ENCODE measurements around the gene KASH5.
"Not testable (repeated sequence)": the region's sequence is repeated elsewhere in the genome, so short reads cannot be mapped to it uniquely, and the experiment has no call there.

The KASH5 gene

DNA sequence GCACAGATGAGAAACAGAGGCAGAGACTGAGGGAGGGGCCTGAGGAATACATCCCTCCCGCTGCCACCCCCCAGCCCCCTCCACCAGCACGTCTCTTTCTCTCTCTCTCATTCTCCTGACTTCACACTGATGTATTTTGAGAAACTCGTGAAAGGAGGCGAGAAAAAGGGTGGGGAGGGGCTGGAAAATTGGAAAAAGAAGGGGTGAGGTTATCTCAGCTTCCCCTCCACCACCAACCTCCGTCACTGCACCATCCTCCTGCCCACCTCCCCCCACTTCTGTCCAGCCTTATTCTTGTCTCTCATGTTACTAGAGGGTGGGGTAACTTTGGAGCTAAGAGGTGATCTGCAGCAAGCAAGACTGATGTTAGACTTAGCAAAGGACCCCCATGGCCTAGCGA is 51.8 kb downstream of the KASH5 start:
- DNase-seq: no peak

DNA sequence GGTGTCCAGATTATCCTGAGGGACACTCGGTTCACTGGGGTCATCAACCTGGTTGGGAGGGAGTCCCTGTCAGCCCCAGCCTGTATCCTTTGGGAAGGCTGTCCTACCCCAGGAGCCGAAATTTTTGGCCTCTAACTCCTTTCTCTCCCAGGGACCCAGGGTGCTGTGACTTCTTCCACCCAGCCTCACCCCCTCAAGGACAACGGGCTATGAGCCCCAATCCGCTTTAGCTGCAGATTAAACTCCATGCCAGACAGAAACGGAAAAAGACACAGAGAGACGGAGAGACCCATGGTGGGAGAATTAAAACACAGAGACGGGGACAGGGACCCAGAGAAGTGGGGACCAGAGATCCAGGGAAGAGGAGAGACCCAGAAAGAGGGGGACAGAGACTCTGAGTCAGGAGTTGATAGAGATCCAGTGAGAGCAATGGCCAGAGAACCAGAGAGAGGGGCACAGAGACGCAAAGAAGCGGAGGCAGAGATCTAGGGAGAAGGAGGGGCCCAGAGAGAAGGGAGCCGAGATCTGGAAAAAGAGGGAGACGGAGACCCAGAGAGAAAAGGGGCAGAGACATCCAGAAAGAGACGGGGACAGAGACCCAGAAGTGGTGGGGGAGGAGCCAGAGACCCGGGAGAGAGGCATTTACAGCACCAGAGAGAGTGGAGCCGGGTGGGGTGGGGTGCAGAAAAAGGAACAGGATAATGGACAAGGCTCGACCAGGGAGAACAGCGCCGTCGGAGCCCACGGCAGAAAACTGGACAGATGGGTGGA is 52.6 kb downstream of the KASH5 start:
- DNase-seq: no peak

DNA sequence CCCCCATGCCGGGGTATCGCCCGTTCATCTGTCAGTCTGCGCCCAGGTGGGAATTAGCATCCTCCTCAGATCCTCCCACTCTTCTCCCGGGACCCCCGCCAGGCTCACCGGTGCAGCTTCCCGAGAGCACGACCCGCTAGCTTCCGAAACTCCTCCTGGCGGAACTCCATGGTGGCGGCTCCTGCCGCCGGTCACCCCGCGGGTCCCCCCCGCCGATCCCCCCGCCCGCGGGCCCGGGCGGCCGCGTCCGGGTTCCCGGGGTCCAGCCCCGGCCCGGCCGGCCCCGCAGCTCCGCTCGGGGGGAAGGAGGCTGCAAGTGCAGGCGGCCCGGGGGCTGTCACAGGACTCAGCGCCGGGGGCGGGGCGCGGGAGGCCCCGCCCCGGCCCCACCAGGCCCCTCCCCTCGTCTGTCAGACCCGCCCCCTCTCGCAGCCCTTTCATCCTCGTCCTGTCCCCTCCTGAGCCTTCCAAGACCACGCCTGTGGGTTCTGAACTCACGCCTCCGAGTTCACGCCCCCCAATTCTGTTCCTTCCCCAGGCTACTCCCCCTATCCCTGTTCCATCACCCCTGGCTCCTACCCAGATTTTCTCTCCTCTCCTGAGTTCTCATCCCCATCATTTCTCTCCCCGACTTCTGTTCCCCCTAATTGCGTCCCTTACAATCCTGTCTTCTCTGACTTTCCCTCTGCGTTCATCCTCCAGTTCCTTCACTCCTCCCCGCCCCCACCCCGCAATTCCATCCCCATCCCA is 53.3 kb downstream of the KASH5 start, which contains the start of gene SLC17A7:
SLC17A7 (minus strand) TSS at position 318 of the 750 bp plus-strand sequence; CDS start at position 170, 148 bp downstream.
- peak; percentile 39 for DNase-seq

DNA sequence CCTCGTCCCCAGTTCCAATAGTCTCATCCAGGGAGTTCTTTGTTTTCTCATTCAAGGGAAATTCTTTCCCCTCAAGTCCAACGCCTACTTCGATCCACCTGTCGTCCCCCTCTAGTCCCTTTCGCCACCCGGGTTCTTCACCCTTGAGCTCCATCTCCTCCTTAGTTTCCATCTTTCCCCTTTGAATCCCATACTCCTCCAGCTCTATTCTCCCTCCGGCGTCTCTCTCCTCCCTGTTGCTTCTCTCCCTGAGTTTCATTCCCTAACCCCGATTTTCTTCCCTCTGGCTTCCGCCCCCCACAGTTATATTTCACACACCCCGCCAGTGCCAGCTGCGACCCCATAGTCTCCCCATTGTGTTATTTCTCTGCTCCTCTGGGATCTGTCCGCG is 53.9 kb downstream of the KASH5 start:
- DNase-seq: no peak

DNA sequence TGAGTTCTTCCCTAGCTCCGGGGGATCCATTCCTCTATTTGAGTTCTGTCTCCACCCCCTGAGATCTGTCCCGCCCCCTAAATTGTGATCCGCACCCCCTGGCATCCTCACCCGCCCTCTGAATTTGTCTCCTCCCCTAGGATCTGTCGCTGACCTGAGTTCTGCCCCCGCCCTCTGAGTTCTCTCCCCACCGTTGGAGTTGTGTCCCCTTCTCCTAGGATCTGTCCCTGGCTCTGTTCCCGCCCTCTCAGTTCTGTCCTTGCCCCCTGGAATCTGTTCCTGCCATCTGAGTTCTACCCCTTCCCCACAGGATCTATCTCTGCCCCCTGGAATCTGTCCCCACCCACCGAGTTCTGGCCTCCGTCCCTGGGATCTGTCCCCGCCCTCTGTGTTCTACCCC is 54.3 kb downstream of the KASH5 start:
- DNase-seq: no peak

DNA sequence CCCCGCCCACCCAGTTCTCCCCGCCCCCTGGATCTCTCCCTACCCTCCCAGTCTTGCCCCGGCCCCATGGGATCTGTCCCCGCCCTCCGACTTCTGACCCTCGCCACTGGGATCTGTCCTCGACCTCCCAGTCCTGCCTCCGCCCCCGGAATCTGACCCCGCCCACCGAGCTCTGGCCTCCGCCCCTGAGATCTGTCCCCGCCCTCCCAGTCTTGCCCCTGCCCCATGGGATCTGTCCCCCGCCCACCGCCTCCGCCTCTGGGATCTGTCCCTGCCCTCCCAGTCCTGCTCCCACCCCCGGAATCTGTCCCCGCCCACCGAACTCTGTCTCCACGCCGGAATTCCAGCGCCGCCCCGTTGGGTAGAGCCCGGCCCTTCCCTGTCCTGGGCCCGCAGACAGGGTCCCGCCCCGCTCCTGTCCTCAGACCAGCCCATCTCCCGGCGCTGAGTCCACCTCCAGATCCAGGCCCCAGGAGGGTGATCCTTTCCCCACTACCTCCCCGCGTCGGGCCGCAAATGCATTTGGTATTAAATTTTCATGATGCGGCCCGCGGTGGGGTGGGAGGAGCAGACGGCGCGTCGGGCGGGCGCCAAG is 54.8 kb downstream of the KASH5 start:
- DNase-seq: peak; percentile 74

DNA sequence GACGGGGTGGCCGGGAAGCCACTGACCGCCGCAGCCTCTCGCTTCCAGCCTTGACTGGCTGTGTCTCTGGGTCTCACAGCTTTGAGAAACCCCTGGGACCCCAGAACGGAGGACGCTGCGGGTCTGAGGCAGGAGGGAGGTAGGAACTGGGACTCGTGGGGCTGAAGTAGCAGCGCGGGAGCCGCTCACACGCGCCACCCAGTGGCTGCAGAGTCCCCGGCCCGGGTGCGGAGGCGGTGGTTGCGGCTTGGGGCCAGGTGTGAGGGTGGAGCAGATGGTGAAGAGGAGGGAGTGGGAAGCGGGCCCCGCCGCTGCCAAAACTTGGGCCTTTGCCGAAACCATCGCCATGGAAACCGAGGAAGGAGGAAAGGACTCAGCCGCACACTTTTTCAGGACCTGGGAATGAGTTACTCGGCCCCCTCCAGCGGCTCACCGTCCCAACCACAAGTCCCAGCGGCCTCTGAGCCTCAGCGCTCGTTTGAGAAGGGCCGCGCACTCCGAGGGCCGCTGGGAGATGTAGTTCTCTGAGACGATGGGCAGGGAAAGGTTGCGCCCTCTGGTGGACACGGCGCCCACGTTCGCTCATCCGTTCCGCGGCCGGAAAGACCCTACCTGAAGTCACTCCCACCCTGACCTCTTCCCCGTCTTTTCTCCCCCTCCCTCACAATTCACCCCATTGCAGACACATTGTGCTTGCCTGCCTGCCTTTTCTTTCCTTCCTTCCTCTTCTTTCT is 55.5 kb downstream of the KASH5 start:
- DNase-seq: peak; percentile 94

DNA sequence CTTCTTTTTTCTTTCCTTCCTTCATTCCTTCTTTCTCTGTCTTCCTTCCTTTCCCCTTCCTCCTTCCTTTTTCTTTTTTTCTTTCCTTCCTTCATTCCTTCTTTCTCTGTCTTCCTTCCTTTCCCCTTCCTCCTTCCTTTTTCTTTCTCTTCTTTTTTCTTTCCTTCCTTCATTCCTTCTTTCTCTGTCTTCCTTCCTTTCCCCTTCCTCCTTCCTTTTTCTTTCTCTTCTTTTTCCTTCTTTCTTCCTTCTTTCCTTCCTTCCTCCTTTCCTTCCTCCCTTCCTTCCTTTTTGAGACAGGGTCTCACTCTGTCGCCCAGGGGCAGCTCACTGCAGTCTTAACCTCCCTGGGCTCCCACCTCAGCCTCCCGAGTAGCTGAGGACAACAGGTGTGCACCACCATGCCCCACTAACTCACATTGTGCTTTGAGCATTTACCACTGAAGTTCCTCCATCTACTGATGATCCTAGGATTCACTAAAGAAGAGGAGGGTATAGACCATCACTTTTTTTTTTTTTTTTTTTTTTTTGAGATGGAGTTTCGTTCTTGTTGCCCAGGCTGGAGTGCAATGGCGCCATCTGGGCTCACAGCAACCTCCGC is 56.2 kb downstream of the KASH5 start:
- DNase-seq: not testable (repeated sequence)

DNA sequence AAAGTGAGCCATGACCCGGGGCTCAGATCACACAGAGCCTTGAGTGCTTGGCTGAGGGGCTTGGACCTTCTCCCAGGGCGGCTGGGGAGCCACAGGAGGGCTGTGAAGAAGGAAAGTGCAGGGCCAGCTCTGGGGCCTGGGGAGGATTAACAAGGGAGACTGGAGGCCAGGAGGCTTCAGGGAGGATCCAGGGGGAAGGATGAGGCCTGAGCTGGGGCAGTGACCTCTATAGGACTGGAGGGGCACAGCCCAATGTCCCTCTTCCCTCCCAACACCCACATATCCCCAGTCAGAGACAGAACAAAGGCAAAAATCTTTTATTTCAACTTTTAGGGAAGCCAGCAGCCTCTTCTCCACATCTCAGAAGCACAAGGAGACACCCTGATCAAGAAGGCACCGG is 57.9 kb downstream of the KASH5 start:
- DNase-seq: no peak

DNA sequence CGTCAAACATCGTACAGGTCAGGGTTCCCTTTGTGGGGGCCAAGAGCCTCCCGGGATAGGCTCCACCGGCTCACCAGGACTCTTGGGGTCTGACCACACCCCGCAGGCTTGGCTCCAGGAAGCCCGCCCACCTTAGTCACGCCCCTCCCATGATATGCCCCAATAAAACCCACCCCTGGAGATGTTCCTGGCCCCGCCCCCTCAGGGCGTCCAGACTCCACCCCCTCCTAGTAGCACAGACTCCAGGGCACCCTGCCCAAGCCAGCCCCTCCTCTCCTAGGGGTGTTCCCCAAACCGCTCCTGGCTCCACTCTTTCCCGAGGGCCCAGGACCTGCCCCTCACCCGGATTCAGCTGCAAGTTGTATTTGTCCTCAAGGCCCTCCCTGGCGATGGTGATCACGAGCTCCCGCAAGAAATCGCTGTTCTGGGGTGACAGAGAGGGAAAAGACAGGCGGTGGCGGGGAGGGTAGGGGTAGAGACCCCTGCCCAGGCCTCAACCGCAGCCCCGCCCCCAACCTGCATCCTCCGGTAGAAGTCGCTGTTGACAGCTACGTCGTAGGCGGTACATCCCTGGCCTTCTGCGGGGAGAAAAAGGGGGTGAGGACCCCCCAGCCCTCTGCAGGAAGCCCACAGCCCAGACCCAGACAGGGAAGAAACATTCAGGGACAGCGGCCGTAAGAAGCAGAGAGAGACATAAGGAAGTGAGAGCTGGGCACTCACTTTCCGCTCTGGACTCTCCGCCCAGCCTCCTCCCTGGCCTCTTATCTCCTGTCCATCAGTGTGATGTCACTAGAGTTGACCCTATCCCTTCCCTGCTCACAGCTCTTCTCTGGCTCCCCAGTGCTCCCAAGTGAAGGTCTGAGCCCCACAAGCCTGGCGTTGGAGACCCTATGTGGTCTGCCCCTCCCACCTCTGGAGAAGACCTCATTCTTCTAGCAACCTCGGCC is 59.7 kb downstream of the KASH5 start:
- peak; percentile 45 for DNase-seq

DNA sequence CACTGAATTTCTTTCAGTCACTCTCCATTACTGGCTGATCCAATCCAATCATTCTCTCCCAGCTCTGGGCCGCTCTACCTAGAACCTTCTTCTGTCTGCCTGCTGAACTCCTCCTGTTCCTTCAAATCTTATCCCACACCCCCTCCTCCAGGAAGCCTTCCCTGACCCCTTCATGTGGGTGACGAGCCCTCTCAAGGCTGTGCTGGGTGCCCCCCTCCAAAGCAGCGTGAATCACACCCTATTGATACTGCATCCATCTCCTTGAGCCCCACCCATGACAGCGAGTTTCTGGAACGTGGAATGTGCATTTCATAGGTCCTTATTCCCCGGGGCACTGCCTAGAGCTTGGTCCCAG is 60.4 kb downstream of the KASH5 start:
- no peak for DNase-seq

DNA sequence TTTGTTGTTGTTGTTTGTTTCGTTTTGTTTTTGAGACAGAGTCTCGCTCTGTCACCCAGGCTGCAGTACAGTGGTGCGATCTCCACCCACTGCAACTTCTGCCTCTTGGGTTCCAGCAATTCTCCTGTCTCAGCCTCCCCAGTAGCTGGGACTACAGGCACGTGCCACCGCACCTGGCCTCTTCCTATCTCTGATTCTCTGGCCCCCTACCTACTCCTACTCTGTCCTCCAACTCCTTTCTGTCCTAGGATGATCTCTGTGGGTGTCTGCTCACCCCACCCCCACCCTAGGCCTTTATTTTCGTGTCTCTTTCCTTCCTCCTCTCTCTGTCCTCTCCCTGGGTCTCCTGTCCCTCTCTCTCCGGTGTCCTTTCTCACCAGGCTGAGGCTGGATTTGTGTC is 62.4 kb downstream of the KASH5 start:
- no peak for DNase-seq

DNA sequence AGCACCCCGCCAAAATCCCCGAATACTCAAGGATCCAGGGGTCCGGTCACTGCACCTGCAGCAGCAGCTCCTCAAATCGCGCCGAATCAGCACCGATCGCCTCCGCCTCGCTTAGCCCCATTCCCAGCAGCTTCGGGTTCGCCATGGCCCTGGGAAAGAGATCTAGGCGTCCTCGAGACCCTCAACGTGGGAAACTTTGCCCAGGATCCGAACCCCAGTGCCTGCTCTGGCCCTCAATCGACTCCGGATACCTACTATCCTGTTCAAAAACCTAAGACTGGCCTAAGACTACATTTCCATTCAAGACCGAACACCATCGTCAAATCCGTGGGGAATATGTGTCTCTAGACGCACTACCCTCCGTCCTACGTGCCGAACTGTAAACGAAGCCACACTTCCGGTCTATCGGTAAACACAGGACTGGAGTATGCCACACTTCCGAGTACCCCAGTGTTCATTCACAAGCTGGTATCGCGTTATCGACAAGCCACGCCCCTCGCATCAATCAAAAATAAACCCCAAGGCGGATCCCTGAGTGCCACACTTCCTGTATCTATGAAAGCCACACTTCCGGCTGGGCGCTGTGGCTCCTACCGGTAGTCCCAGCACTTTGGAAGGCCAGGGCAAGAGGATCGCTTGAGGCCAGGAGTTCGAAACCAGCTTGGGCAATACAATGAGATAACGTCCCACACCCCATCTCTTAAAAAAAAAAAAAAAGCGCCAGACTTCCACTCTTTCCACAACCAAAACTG is 63.6 kb downstream of the KASH5 start, which contains the start of gene PIH1D1:
PIH1D1 (minus strand) TSS at position 385 of the 752 bp plus-strand sequence; CDS start at position 145, 240 bp downstream.
- peak; percentile 99 for DNase-seq

DNA sequence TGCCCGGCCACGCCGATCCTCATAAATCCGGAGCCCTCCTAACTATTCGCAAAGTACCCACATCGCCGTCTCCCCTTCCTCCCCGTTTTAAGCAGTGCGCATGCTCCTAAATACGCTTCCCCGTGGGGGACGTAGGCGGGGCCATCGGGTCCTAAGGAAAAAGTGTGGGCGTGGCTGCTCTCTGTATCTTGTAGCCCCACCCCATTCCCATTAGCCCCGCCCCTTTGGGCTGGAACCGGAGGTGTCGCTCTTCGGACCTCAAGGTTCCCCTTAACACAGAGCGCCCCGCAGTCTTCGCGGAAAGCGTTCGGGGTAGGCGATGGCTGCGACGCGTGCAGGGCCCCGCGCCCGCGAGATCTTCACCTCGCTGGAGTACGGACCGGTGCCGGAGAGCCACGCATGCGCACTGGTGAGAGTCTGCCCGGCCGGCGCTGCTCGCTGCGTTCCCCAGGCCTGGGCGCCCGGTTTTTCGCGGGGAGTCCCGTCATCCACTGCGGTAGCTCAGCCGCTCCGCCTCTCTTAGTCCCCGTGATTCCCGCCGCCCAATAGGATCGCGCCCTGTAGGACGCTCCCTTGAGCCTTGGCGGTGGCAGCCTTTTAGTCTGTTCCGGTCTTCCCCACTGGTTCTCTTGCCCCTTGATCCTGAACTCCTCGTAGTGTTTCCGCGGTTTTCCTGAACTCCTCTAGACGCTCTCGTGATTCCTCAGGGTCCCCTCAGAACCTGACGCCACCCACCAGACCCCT is 65.1 kb downstream of the KASH5 start, which contains the start of gene ALDH16A1:
ALDH16A1 (plus strand) TSS at position 213 of the 744 bp plus-strand sequence; CDS start at position 320, 107 bp downstream.
- DNase-seq: peak; percentile 98

DNA sequence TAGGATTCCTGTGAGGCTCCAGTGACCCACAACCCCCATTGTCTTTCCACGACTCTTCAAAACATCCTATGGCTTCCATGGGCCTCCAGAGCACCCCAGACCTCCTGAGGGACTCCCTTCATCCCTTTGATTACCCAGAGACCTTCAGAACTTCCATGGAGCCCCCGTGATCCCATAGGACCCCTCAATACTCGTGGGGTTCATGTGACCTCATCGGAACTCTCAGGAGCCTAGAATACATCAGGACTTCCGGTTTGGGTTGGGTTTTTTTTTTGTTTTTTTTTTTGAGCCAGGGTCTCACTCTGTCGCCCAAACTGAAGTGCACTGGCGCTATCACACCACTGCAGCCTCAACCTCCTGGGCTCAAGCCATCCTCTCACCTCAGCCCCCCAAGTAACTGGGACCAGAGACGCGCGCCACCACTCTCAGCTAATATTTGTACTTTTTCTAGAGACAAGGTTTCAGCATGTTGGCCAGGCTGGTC is 65.8 kb downstream of the KASH5 start:
- DNase-seq: no peak

DNA sequence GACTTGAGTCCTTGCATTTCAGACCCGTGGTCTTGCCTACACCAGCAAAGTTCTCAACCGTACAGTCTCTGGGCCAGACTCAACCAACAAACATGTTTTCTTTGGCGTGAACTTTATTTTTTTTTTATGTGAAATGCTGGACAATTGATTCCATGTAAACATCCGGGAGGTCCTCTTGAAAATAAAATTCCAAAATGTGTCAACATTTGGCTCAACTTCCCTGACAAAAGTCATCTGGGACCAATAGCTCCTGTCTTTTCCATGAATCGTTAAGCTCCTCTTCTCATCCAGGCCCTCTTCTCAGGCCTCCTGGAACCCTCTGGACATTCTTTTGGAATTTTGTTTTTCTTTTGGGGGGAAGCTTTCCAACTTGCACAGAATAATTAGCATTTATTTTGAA is 67.7 kb downstream of the KASH5 start:
- DNase-seq: no peak

DNA sequence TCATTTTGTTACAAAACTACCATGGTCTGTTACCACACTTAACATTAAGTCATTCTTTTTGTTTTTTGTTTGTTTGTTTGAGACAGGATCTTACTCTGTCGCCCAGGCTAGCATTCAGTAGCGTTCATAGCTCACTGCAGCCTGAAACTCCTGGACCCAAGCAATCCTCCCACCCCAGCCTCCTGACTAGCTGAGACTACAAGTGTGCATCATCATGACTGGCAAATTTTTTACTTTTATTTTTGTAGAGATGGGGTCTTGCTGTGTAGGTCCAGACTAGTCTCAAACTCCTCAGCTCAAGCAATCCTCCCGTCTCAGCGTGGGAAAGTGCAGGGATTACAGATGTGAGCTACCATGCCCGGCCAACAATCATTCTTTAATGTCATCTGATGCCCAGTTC is 68.3 kb downstream of the KASH5 start:
- DNase-seq: no peak

DNA sequence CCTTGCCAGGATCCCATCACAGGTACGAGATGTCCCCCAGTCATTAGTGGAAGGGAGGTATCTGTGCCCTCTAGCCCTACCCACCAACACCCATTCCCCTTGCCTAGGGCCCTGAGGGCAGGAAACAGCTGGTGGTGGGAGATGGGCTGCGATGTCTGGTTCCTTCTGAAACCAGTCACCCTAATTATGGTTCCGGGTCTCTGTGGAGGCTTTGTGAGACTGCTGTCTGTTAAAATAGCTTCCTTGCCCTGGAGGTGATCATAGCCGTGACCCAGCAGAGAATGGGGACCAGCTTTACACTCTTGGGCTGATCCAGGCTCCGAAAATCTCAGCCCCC is 70.5 kb downstream of the KASH5 start:
- DNase-seq: no peak

DNA sequence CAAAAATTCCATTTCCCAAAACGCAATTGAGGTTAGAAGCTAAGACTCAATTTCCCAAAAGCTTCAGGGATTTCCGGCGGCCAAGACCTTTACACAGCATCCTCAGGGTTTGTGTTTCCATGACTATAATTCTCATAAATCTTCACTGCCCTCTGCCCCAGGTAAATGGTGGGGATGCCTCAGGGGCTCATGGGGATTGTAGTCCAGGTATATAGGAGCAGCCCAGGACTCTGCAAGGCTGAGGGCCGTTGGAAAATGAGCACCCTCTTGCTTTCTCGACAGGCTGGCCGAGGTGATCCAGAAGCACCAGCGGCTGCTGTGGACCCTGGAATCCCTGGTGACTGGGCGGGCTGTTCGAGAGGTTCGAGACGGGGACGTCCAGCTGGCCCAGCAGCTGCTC is 71.3 kb downstream of the KASH5 start:
- DNase-seq: no peak

DNA sequence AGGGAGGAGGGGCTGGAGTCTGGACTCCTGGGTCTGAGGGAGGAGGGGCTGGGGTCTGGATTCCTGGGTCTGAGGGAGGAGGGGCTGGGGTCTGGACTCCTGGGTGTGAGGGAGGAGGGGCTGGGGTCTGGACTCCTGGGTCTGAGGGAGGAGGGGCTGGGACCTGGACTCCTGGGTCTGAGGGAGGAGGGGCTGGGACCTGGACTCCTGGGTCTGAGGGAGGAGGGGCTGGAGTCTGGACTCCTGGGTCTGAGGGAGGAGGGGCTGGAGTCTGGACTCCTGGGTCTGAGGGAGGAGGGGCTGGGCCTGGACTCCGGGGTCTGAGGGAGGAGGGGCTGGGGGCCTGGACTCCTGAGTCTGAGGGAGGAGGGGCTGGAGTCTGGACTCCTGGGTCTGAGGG is 73.1 kb downstream of the KASH5 start:
- not testable (repeated sequence) for DNase-seq
